ENCODE data around the gene TRIM10. TPM values are rescaled to one million over a fixed set of nuclear protein-coding genes. Genes with fewer than 3 reads are reported as not detected.
A peak's percentile ranks its signal among the peaks of the same experiment; 100 is the strongest.

The TRIM10 gene
- total RNA-seq, 1 experiment from 2014 or later, result not detected

DNA sequence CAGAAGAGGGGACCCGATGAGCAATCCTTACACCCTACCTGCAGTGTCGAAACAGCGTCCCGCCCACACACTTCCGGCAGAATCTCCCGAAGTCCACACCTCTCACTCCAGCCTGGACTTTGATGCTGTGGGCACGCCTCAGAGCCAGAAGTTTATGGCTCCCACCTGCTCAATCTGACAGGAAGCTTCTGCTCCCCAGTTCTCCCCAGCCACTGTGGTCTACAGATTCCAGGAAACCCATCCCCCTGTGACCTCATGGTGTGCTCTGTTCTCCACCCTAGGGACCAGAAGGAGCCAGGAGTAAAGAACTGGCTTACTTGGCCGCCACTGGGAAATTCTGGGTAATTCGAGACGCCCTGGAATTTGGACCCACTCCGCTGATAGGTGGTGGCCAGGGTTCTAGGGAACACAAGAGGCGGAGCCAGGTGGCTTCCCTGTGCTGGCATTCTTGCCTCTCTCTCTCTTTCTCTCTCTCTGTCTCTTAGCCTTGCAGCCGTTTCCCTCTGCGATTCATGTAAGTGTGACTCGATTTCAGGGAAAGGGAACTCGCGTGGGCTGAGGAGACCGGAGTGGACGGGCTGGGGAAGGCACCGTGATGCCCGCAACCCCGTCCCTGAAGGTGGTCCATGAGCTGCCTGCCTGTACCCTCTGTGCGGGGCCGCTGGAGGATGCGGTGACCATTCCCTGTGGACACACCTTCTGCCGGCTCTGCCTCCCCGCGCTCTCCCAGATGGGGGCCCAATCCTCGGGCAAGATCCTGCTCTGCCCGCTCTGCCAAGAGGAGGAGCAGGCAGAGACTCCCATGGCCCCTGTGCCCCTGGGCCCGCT is 2.3 kb upstream of the TRIM10 start, which contains the start of gene TRIM15:
Gene TRIM15 (plus strand): TSS at position 457 of the 828 bp plus-strand sequence. CDS start 139 bp downstream, at position 596.
- Mint-ChIP-seq H3K27ac (ENCODE audit: low read depth, unreplicated experiment) (no peak within 1 kb of the TSS), H3K4me3 (ENCODE audit: unreplicated experiment) (peak within 1 kb of the TSS; percentile 23), H3K9me3 (ENCODE audit: unreplicated experiment) (no peaks in the 10 kb centered on the region), H3K27me3 (ENCODE audit: insufficient read depth, unreplicated experiment) (no peaks in the 10 kb centered on the region), H3K4me1 (ENCODE audit: insufficient read depth, unreplicated experiment) (no peaks in the 10 kb centered on the region), H3K36me3 (ENCODE audit: insufficient read depth, unreplicated experiment) (no peaks in the 10 kb centered on the region)
- intact Hi-C loops (cut with micrococcal nuclease), result no loop called here
- CTCF ChIA-PET, result interaction anchor here (0.9 to 2.7 kb wide), 2 partner anchors 32 to 58 kb away, joined by 3 to 13 read pairs; no protein-coding TSS in a partner anchor
- TF ChIP-seq, protein P1, sequence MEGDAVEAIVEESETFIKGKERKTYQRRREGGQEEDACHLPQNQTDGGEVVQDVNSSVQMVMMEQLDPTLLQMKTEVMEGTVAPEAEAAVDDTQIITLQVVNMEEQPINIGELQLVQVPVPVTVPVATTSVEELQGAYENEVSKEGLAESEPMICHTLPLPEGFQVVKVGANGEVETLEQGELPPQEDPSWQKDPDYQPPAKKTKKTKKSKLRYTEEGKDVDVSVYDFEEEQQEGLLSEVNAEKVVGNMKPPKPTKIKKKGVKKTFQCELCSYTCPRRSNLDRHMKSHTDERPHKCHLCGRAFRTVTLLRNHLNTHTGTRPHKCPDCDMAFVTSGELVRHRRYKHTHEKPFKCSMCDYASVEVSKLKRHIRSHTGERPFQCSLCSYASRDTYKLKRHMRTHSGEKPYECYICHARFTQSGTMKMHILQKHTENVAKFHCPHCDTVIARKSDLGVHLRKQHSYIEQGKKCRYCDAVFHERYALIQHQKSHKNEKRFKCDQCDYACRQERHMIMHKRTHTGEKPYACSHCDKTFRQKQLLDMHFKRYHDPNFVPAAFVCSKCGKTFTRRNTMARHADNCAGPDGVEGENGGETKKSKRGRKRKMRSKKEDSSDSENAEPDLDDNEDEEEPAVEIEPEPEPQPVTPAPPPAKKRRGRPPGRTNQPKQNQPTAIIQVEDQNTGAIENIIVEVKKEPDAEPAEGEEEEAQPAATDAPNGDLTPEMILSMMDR (IDR thresholded peaks at IDR 0.05; ENCODE audit: unreplicated experiment), result no peak
- POLR2A ChIA-PET, result interaction anchor here (0.6 kb wide), 1 partner anchor 61 kb away, joined by 3 read pairs; no protein-coding TSS in a partner anchor
- BruUV-seq (replicated peaks), result no TSS peak
- DNase-seq (ENCODE audit: unreplicated experiment), result peak; percentile 79

DNA sequence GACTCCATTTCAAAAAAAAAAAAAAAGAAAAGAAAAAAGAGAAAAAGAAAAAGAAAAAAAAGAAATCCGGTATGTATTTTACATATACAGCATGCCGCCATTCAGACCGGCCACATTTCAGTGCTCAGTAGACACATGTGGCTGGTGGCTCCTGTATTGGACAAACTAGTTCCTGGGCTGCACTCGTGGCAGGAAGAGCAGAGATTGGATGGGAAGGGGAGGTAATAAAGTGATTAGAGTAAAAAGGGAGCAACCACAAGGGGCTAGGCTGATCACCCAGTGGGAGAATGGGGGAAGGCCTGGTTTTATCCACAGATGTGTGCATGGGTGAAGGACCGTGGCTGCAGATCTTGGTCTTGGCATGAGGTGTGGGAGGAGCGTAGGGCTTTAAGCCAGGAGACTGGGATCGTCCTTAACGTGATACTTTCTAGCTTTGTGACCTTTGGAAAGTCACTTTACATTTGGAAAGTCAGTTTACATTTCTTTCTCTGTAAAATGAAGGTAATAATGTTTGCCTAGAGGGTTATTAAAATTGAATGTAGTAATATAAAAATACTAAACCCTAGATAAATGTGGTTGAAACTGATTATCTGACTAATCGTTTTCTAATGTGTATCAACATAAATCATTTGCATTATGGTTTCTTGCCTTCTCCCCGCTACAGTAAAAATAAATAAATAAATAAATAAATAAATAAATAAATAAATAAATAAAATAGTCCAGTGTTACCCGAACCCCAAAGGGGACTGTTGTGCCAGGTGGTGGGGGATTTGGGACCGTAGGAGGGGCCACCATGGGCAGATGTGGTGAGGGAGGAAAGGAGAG is 1.5 kb upstream of the TRIM10 start:
- intact Hi-C loops (cut with micrococcal nuclease), result no loop called here
- Mint-ChIP-seq H3K4me1 (ENCODE audit: insufficient read depth, unreplicated experiment) (no peaks in the 10 kb centered on the region), H3K4me3 (ENCODE audit: unreplicated experiment) (peak overlapping the region; percentile 23), H3K36me3 (ENCODE audit: insufficient read depth, unreplicated experiment) (no peaks in the 10 kb centered on the region), H3K27me3 (ENCODE audit: insufficient read depth, unreplicated experiment) (no peaks in the 10 kb centered on the region), H3K9me3 (ENCODE audit: unreplicated experiment) (no peaks in the 10 kb centered on the region), H3K27ac (ENCODE audit: low read depth, unreplicated experiment) (no peak overlapping the region)
- TF ChIP-seq, protein P1 (IDR thresholded peaks at IDR 0.05; ENCODE audit: unreplicated experiment), result no peak
- no TSS peak for BruUV-seq (replicated peaks)
- no peak for DNase-seq (ENCODE audit: unreplicated experiment)
- CTCF ChIA-PET, result interaction anchor here (0.6 kb wide), 1 partner anchor 305 kb away, joined by 3 read pairs; no protein-coding TSS in a partner anchor
- POLR2A ChIA-PET, result interaction anchor here (0.6 kb wide), 1 partner anchor 61 kb away, joined by 3 read pairs; no protein-coding TSS in a partner anchor

DNA sequence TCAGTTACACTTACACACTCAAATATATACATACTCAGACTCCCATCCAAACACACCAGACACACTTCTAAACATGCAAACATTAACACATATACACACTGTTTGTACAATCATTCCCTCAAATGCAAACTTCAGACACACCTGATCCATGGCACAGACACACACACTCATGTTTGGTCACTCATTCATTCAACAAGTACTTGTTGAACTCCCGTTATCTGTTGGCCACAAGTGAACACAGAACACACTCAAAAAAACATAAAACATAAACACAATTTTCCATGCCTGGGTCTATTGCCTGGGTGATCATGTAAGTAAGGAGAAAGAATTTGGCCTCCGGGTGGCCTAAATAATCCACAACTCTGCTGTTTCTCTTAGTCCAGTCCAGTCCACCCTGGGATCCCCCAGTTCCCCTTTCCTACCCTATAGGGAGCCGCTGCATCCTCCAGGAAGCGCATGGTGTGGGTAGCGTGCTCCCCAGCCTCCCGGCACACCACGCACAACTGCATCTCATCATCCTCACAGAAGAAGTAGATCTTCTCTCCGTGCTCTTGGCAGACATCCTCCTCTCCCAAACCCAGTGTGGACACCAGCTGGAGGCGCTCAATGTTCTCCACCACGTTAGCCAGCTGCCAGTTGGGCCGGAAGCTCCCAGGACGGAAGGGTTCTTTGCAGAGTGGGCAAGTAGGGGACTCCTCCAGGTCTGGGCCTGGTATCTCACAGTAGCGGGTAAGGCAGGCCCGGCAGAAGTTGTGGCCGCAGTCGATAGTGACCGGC is 815 bp downstream of the TRIM10 start:
- no peaks in the 10 kb centered on the region for H3K27me3 Mint-ChIP-seq (ENCODE audit: insufficient read depth, unreplicated experiment)

More for the DNA sequence above, 815 bp downstream of the TRIM10 start:
- H3K4me3 Mint-ChIP-seq (ENCODE audit: unreplicated experiment), result no peak overlapping the region
- H3K36me3 Mint-ChIP-seq (ENCODE audit: insufficient read depth, unreplicated experiment), result no peaks in the 10 kb centered on the region
- H3K9me3 Mint-ChIP-seq (ENCODE audit: unreplicated experiment), result no peaks in the 10 kb centered on the region
- TF ChIP-seq, protein P1 (IDR thresholded peaks at IDR 0.05; ENCODE audit: unreplicated experiment), result no peak
- CTCF ChIA-PET, result interaction anchor here (0.6 to 2.7 kb wide), 2 partner anchors 29 to 808 kb away, joined by 3 to 11 read pairs; no protein-coding TSS in a partner anchor
- no peak overlapping the region for H3K27ac Mint-ChIP-seq (ENCODE audit: low read depth, unreplicated experiment)
- POLR2A ChIA-PET, result no interaction called here
- intact Hi-C loops (cut with micrococcal nuclease), result no loop called here
- H3K4me1 Mint-ChIP-seq (ENCODE audit: insufficient read depth, unreplicated experiment), result peaks cover 14% of the 10 kb centered on the region
- BruUV-seq (replicated peaks), result no TSS peak
- no peak for DNase-seq (ENCODE audit: unreplicated experiment)

Data from MCF 10A (cell line).